Airway epithelial cell (primary cell): ENCODE results near the gene CHI3L1. TPM values are rescaled to one million over a fixed set of nuclear protein-coding genes. Genes with fewer than 3 reads are reported as not detected.

ENCODE experiments used
- total RNA-seq: library from RNA; depleted of rRNA; stranded (reverse); fragments of >200 nt; gene quantifications from 2 replicates; pipeline ENCODE4 v1.2.3, GENCODE V29; 2015

Gene CHI3L1
- 0.09 and 0.35 TPM in 2 replicates for total RNA-seq

DNA sequence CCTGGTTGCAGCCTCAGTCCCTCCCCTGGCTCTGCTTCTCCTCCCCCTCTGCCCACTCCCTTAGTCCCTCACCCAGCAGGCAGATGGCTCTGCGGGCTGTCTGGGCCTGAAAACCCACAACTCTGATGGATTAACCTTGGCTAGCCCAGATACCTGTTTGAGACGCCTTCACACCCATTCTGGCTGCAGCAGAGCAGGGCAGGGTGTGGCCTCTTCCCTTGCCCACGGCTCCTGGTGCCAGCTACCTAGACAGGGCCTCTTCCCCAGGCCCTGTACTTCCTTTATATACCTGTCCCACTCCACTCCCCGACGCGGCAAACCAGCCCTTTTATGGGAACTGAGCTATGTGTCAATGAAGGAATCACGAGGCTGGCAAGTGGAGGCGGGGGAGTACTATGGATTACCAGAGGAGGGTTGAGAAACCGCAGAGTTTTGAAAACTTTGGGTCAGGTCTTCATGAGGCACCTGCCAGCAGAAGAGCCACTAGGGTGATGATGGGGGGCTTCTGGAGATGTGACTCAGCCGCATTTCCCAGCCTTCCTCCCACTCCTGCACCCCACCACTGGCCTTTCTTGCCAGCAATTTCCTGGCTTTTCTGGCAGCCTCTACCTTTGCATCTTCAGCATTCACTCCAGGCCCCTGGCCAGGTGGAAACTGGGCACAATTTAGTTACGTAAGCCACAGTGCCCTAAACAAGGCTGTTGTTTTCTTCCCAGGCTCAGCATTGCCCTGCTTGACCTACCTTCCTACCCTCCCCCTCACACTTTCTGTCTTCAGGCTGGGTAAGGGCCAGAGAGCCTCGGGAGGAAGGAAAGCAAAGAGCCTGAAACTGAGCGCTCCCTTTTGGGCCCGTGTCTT, at the start of gene CHI3L1:
Gene CHI3L1 (minus strand): TSS at position 259 of the 858 bp plus-strand sequence. CDS start 81 bp downstream, at position 178.

DNA sequence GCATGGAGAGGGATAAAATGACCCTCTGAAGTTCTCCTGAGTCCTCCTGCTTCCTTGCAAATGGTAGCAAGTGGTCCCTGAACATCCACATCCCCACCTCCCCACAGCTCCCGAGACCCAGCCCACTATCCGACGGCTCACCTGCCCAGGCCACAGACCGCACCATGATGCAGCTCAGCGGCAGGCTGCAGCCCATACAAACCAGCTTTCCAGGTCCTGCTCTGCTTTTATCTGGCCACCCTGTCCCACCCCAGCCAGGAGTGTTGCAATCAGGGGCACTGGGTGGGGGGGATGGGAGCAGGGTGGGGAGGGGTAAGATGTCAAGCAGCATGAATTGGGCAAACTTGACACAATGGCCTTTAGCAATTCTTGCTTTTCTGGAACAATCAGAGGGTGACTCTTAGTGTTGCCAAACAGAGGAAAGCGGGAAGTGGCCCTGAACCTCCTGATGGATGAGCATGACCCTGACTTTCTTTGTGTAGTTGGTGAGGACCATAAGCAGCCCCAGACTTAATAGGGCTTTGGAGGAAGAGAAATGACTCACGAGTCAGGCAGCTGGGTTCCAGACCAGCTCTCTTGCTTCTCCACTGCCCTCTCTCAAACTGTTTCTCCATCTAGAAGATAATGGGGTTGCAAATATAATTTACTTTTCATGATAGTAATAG, 43.1 kb upstream of the CHI3L1 start, which contains the start of gene CHIT1:
Gene CHIT1 (minus strand): TSS at position 203 of the 665 bp plus-strand sequence. CDS start 37 bp downstream, at position 166.

DNA sequence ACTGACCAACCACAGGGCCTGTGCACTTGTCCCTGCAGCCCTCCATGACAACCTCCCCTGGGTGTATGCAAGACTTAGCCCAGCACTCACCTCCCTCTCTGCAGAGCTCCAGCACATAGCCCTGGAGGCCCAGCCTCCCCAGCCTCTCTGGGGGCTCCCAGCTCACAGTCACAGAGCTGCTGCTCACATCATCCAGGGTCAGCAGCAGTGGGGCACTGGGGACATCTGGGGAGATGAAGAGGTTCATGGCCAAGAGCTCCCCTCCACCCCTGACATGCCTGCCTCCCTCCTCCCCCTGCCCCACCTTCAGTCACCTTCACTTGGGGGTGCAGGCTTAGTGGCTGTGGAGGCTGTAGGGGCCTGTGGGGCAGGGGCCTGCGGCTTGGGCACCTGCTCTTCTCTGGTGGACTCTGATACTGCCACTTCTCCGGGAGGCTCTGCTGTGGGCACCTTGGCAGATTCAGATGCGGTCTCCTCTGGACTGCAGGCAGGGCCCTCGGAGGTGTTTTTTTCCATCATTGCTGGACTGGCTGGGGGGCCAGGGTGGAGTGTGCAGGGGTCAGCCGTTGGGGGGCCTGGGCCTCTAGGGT, 11.2 kb downstream of the CHI3L1 start, which contains the start of gene MYBPH:
Gene MYBPH (minus strand): TSS at position 590 of the 590 bp plus-strand sequence. CDS start 71 bp downstream, at position 519.

Other genes with a start within 250 kb of the CHI3L1 start
- gene ADIPOR1, start 228.4 kb downstream of the CHI3L1 start, total RNA-seq: 97.3 and 108 TPM in 2 replicates
- gene CYB5R1, start 219.4 kb downstream of the CHI3L1 start, total RNA-seq: 83.6 and 96.8 TPM in 2 replicates
- gene TMEM183A, start 179.3 kb downstream of the CHI3L1 start, total RNA-seq: 83.1 and 85.8 TPM in 2 replicates
- 2.0 and 2.6 TPM in 2 replicates for gene PPFIA4, start 160.2 kb downstream of the CHI3L1 start, total RNA-seq
- not detected in 2 replicates for gene MYOG, start 100.7 kb downstream of the CHI3L1 start, total RNA-seq
- 0.09 and 0.14 TPM in 2 replicates for gene ADORA1, start 59.0 kb downstream of the CHI3L1 start, total RNA-seq
- gene MYBPH, start 10.9 kb downstream of the CHI3L1 start, total RNA-seq: not detected in 2 replicates
- gene CHIT1, start 43.0 kb upstream of the CHI3L1 start, total RNA-seq: not detected in 2 replicates
- gene BTG2, start 118.8 kb upstream of the CHI3L1 start, total RNA-seq: 57.2 and 85.4 TPM in 2 replicates
- gene FMOD, start 164.4 kb upstream of the CHI3L1 start, total RNA-seq: 0.05 TPM in 1 of 2 replicates, not detected in the other